ENCODE data around the gene ZNF480. TPM values are rescaled to one million over a fixed set of nuclear protein-coding genes. Genes with fewer than 3 reads are reported as not detected.

The ZNF480 gene
- total and polyA plus RNA-seq, 2 donors (not counting 3 experiments of a cell fraction or from before 2014, with no cell fraction given): 3.6 to 10.0 TPM

- CTCF ChIA-PET: no interaction called here
- intact Hi-C loops (cut with micrococcal nuclease) (no loop called here), dilution Hi-C loops (cut with MboI; ENCODE audit: extremely low pct_ligation_motif_present, low sequenced_read_pairs) (no loop called here)
- Histone ChIP-seq H3K4me3 (replicated peaks in 1 of 3; ENCODE audit: insufficient read depth in 1 of 3, low read depth in 1 of 3, low read length in 3 of 3) (no peak overlapping the region), H3K27me3 (ENCODE audit: control insufficient read depth in 2 of 2, insufficient read depth in 2 of 2, low read length in 2 of 2) (no peaks in the 10 kb centered on the region), H3K9ac (replicated peaks; ENCODE audit: extremely low read depth, insufficient read depth, low read length) (no peak overlapping the region), H4K20me1 (replicated peaks; ENCODE audit: control insufficient read depth, extremely low read depth, insufficient read depth, low read length) (no peaks in the 10 kb centered on the region), H3K36me3 (ENCODE audit: control insufficient read depth in 2 of 2, extremely low read depth in 1 of 2, insufficient read depth in 2 of 2, low read length in 2 of 2) (peaks cover 0 to 4% of the 10 kb centered on the region in 2 experiments), H3K4me2 (ENCODE audit: insufficient read depth, low read length) (no peak overlapping the region), H3K9me3 (replicated peaks; ENCODE audit: control insufficient read depth, insufficient read depth, low read length) (no peaks in the 10 kb centered on the region), H3K79me2 (ENCODE audit: control insufficient read depth, insufficient read depth, low read length) (no peaks in the 10 kb centered on the region), H3K9me1 (replicated peaks; ENCODE audit: control insufficient read depth, extremely low read depth, insufficient read depth, low read length) (no peaks in the 10 kb centered on the region), H2AFZ (ENCODE audit: low read depth, low read length) (no peak overlapping the region), H3K27ac (ENCODE audit: insufficient read depth, low read depth, low read length) (no peak overlapping the region), H3K4me1 (ENCODE audit: control insufficient read depth, extremely low read depth, insufficient read depth, low read length) (no peaks in the 10 kb centered on the region)
- POLR2A ChIA-PET: interaction anchor here (0.7 kb wide), 1 partner anchor 118 kb away, joined by 3 read pairs; no protein-coding TSS in a partner anchor
- no peak for TF ChIP-seq MAX (IDR thresholded peaks at IDR 0.05; ENCODE audit: insufficient read depth, insufficient read length)
- TF ChIP-seq POLR2AphosphoS5 (IDR thresholded peaks at IDR 0.05; ENCODE audit: insufficient read depth, low read depth, low read length): no peak
- no peak for TF ChIP-seq CTCF (IDR thresholded peaks at IDR 0.05; ENCODE audit: extremely low read depth in 1 of 2, insufficient read depth in 1 of 2, low read depth in 1 of 2, low read length in 2 of 2)
- TF ChIP-seq POLR2A (IDR thresholded peaks at IDR 0.05; ENCODE audit: low read depth, low read length): no peak
- TF ChIP-seq GATA2 (IDR thresholded peaks at IDR 0.05; ENCODE audit: insufficient read depth, insufficient read length, low read depth, low read length): no peak
- TF ChIP-seq FOS (IDR thresholded peaks at IDR 0.05; ENCODE audit: borderline replicate concordance, insufficient read depth, low read length): no peak
- TF ChIP-seq JUN (IDR thresholded peaks at IDR 0.05; ENCODE audit: borderline replicate concordance, insufficient read depth, insufficient read length, low read depth): no peak
- TF ChIP-seq EZH2 (IDR thresholded peaks at IDR 0.05; ENCODE audit: borderline replicate concordance, low read depth, low read length, severe bottlenecking): no peak
- no peak for TF ChIP-seq MYC (IDR thresholded peaks at IDR 0.05; ENCODE audit: low read depth, low read length)
- FAIRE-seq: no peak
- no peak for DNase-seq (ENCODE audit: low read depth, low spot score)
- no TSS peak for BruUV-seq (replicated peaks)
Measured at GRCh38 chr19:52351512-52351911, 54.5 kb downstream of the ZNF480 start.

Data from endothelial cell of umbilical vein (primary cell).